ENCODE results near the gene KLHL5.

DNA sequence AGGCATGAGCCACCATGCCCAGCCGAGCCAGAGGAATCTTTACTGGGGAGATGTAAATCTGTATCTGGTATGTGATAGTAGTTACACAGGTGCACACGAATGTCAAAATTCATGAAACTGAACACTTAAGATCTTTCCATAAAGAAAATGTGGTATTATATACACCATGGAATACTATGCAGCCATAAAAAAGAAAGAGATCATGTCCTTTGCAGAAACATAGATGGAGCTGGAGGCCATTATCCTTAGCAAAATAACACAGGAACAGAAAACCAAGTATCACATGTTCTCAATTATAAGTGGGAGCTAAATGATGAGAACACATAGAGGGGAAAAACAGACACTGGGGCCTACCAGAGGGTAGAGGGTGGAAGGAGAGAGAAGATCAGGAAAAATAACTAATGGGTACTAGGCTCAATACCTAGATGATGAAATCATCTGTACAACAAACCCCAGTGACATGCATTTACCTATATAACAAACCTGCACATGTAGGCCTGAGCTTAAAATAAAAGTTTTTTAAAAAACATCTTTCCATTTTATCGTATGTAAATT lies 37.6 kb upstream of the KLHL5 start:
- TF ChIP-seq, protein P1, sequence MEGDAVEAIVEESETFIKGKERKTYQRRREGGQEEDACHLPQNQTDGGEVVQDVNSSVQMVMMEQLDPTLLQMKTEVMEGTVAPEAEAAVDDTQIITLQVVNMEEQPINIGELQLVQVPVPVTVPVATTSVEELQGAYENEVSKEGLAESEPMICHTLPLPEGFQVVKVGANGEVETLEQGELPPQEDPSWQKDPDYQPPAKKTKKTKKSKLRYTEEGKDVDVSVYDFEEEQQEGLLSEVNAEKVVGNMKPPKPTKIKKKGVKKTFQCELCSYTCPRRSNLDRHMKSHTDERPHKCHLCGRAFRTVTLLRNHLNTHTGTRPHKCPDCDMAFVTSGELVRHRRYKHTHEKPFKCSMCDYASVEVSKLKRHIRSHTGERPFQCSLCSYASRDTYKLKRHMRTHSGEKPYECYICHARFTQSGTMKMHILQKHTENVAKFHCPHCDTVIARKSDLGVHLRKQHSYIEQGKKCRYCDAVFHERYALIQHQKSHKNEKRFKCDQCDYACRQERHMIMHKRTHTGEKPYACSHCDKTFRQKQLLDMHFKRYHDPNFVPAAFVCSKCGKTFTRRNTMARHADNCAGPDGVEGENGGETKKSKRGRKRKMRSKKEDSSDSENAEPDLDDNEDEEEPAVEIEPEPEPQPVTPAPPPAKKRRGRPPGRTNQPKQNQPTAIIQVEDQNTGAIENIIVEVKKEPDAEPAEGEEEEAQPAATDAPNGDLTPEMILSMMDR (IDR thresholded peaks at IDR 0.05), result no peak
- TF ChIP-seq TCF7L2 (IDR thresholded peaks at IDR 0.05; ENCODE audit: low read depth, low read length) (no peak), POLR2AphosphoS5 (IDR thresholded peaks at IDR 0.05; ENCODE audit: low read depth, low read length) (no peak), SIN3A (IDR thresholded peaks at IDR 0.05; ENCODE audit: borderline replicate concordance, insufficient read depth, low read depth, low read length) (no peak)

Measured in Panc1 (cell line).